RWPE1 (cell line): ENCODE data around the gene SLC14A1.
"Not testable (repeated sequence)": the region's sequence is repeated elsewhere in the genome, so short reads cannot be mapped to it uniquely, and the experiment has no call there.

Source experiments
- CTCF ChIA-PET: fragments of 350-600 bp; sonication (Branson Sonifier 250); formaldehyde crosslinking; extraction: SDS; loops from one replicate; lab custom pipeline; 2021; lab: Yijun Ruan, JAX
- POLR2A ChIA-PET: fragments of 400-600 bp; formaldehyde crosslinking; extraction: SDS; loops from one replicate; lab custom pipeline; 2020; ENCODE audit warnings: antibody characterized with exemption; ENCODE audit not compliant: low non-redundant PET; lab: Yijun Ruan, JAX
- DNase-seq: peaks from one replicate; pipeline ENCODE4 v3.0.0; 2012; ENCODE audit warnings: low spot score
- H3K27ac ChIP-seq: fragments of 450-650 bp; 2 replicates; pipeline ENCODE4 v1.5.1; 2017
- TF ChIP-seq, protein P1 (sequence below): fragments of 450-650 bp; conservative IDR thresholded peaks from 2 replicates; pipeline ENCODE4 v1.5.1; 2017; ENCODE audit warnings: low read depth, mild to moderate bottlenecking

Gene SLC14A1

DNA sequence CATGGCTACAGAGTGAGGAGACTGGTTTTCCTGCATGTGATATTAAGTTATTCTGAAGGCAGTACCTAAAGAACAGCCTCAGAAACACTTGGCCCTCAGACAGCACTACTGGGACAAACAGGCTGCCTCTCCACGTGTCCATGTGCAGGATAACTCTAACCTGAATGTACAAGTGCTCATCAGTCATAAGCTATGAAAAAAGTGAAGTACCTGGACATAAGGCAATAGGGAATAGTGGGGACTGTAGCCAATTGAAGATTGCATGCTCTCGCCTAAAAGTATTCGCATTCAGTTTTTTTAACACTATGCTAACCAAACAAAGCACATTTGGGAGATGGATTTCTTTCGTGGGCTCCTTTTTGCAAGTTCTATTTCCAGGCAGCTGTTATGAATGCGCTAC lies 33.0 kb downstream of the SLC14A1 start:
- TF ChIP-seq, protein P1, sequence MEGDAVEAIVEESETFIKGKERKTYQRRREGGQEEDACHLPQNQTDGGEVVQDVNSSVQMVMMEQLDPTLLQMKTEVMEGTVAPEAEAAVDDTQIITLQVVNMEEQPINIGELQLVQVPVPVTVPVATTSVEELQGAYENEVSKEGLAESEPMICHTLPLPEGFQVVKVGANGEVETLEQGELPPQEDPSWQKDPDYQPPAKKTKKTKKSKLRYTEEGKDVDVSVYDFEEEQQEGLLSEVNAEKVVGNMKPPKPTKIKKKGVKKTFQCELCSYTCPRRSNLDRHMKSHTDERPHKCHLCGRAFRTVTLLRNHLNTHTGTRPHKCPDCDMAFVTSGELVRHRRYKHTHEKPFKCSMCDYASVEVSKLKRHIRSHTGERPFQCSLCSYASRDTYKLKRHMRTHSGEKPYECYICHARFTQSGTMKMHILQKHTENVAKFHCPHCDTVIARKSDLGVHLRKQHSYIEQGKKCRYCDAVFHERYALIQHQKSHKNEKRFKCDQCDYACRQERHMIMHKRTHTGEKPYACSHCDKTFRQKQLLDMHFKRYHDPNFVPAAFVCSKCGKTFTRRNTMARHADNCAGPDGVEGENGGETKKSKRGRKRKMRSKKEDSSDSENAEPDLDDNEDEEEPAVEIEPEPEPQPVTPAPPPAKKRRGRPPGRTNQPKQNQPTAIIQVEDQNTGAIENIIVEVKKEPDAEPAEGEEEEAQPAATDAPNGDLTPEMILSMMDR = no peak
- H3K27ac ChIP-seq = no peak overlapping the region
- DNase-seq = no peak
- CTCF ChIA-PET = no interaction called here
- POLR2A ChIA-PET = no interaction called here

GRCh38 chr18:45757644-45758043 lies 33.7 kb downstream of the SLC14A1 start:
- CTCF ChIA-PET, H3K27ac ChIP-seq: not testable (repeated sequence)

DNA sequence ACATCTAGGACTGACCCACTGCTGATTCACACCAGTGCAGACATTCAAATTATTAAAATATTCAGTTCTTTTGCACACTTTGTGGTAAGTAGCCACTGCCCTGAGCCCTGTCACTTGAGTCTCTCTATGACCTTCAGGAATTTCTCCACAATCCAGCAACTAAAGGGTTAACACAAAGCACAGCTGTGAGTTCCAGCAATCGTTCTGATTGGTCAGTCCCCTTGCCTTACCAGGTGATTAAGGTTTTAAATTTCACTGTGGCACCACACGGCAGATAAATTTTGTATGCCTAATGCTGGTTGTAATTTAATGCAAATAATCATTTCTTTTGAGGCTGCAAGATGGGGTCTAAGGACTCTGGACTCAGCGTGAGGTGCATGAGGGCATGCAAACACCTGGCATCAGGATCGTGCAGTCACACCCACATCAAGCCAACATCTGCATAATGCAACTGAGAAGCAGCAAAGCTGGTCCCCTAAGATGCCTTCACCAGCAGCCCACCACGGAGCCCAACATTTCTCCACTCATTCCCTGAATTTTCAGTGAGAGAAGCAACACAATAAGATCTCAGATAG lies 36.6 kb downstream of the SLC14A1 start:
- TF ChIP-seq, protein P1 = no peak
- no peak overlapping the region for H3K27ac ChIP-seq
- peak; percentile 26 for DNase-seq
- ChIA-PET POLR2A (no interaction called here), CTCF (interaction anchor here (0.6 kb wide), 1 partner anchor 69 kb away, joined by 4 read pairs; no protein-coding TSS in a partner anchor)

More at GRCh38 chr18:45757644-45758043, 33.7 kb downstream of the SLC14A1 start:
- DNase-seq, POLR2A ChIA-PET: not testable (repeated sequence)

- DNase-seq = no peak
- ChIA-PET CTCF (no interaction called here), POLR2A (no interaction called here)
- H3K27ac ChIP-seq = no peak overlapping the region
- TF ChIP-seq, protein P1 = no peak
These were observed 37.6 kb downstream of the SLC14A1 start for GRCh38 chr18:45761512-45762114.

GRCh38 chr18:45764000-45764686 lies 40.2 kb downstream of the SLC14A1 start:
- POLR2A ChIA-PET = no interaction called here
- DNase-seq = no peak
- CTCF ChIA-PET = interaction anchor here (0.6 to 0.7 kb wide), 3 partner anchors 26 to 125 kb away, joined by 3 to 5 read pairs (median 4); no protein-coding TSS in a partner anchor
- peak overlapping the region; percentile 61 for H3K27ac ChIP-seq
- TF ChIP-seq, protein P1 = no peak

DNA sequence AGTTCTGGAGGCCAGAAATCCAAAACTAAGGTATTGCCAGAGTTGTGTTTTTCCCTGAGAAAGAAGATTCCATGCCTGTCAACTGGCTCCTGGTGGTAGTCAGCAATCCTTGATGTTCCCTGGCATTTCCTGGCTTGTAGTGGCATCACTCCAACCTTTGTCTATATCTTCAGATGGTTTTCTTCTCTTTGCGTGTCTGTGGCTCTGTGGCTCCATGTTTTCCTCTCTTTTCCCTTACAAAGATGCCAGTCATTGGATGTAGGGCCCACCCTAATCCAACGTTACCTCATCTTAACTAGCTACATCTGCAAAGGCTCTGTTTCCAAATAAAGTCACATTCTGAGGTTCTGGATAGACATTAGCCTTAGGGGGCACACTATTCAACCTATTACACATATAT lies 41.8 kb downstream of the SLC14A1 start:
- TF ChIP-seq, protein P1 = no peak
- CTCF ChIA-PET = no interaction called here
- POLR2A ChIA-PET = no interaction called here
- no peak for DNase-seq
- no peak overlapping the region for H3K27ac ChIP-seq
